GM19238 (cell line): ENCODE measurements around the gene SYNJ2.

ENCODE experiments used
- DNase-seq: peaks from one replicate; pipeline ENCODE4 v3.0.0; 2011; ENCODE audit warnings: low spot score; ENCODE audit not compliant: insufficient read length

Gene SYNJ2

DNA sequence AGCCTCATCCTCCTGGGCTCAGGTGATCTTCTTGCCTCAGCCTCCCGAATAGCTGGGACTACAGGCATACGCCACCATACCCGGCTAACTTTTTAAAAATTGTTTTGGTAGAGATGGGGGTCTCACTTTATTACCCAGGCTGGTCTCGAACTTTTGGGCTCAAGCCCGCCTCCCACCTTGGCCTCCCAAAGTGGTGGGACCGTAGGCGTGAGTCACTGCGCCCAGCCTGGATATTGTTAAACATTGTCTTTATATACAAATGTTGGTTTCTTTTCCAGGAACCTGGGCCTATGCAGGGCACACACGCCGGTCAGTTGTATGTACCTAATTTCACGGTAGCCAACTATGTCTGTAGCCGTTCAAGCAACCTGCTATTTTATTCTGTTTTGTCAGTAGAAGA is 60.1 kb downstream of the SYNJ2 start:
- no peak for DNase-seq

DNA sequence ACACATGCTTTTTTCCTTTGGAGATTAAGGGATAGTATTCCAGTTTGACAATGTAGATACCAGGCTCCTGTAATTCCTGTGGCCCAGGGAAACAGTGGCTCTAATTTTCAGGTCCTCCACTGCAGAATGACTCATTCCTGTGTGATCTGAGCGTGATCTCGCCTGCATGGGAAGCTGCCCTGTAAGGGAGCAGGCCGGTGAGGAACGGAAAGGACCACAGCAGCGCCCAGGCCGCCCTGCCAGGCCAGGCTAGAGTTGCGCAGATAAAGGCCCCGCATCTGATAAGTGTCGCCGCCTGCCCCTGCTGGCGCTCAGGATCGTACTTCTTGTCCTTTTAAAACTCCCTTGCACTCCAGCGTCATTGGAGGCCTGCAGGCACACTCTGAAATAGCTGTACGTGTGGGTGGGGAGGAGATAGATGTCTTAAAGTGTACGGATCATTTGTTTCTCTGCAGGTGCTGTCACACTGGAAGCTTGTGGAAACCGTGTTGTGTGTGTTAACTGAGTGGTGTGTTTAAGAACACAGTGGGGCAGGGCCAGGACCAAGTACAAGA is 60.7 kb downstream of the SYNJ2 start:
- no peak for DNase-seq

DNA sequence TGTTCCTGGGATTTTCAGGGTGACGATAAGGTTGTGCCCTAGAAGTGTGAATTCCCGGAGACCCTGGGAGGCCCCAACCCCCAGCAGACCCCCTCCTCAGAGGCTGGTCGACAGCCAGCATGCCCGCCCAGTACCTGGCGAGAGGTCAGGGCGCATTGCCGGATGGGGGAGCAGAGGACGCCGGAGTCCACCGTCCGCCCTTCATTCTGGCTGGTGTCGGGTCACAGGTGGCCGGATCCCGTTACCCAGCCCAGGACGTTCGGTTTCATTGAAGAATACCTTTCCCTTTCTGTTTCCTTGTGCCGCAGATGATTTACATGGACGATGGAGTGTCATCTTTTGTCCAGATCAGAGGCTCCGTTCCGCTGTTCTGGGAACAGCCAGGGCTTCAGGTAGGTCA is 61.3 kb downstream of the SYNJ2 start:
- DNase-seq = no peak

DNA sequence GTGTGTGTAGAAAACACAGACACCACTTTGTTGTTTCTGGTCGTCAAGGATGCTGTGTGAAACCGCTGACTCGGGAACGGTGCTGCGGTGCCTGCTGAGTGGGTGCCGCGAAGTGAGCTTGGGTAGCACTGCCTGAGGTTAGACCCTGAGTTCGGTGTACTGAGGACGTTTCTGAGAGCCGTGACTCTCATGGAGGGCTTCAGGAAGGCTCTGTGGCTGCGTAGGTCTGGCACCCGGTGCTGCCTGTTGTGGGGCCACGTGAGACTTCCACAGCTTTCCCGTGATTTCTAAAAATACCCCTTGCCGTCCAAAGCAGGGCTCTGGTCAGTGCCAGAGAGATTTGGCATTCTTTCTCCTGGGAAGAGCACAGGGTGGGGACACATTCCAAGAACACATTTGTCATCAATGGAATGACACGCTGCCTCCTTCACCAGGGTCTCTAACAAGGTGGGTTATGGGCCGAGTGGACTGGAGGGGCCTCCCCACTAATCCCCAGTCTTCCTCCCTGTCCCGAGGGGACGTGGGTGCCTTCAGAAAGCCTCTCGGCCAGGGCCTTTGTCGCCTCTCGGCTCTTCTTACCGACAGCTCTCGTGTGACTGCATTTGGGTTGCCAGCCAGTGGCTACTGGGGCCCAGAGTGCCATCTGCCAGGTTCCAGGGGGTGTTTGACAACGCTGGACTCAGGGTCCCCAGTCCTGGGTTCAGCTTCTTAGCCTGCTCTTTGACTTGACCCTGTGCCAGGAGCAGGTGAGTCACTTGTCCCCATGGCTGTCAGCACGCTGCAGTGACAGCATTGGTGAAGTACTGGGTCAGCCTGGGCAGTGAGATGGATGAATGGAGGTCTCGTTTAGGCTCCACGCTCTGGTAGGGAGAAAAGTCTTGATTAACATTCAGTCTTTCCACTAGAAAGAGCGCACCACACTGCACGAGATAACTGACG is 62.2 kb downstream of the SYNJ2 start:
- no peak for DNase-seq

DNA sequence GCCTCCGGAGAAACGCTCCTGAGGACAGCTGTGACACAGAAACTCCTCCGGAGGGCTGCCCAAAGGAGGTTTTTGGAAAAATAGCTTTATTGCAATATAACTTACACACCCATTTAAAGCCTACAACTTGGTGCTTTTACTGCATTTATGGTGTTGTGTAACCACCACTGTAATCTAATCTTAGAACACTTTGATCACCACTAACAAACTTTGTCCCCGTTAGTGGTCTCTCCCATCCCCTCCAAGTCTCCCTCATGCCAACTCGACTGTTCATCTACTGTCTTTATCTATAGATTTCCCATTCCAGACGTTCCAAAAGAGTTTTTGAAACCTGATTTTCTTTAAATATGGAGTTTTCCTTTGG is 62.8 kb downstream of the SYNJ2 start:
- DNase-seq = no peak

DNA sequence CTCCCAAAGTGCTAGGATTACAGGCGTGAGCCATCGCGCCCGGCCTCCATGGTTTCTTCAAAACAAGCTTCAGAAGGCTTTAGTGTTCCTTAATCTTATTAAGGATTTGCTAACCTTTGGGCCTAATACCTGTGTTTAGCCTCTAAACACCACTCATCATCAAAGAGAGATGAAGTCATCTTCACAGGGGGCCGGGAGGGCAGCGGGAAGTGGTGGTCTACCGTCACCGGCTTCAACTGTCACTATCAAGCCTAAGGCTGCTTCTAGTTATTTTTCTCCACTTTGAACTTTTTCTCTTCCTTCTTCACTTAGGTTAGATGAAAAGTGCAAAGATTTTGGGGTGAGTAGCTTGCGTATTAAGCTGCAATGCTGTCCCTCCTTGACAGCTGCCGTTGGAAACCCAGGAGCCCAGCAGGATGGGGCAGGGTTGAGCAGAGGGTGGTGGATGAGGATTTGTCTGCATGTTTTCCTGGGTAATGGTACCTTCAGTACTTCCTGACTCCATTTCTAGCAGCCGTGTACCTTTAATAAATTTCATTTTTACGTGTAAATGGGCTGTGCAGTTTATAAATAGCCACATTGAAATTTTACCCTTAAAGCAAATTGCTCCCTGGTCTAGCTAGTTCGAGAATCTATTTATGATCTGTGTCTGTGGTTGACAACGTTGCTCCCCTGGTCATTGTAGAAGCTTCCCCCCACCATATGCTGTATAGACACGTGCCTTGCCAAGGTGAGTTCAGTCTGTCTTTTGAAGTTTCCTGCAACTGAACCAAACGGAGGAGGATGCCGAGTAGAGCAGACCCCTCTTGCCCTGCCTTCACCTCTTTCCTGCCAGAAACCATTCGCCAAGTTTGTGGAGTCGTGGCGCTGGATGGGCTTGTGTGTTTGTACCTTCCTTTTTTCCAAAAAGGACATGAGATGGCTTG is 64.8 kb downstream of the SYNJ2 start:
- no peak for DNase-seq

DNA sequence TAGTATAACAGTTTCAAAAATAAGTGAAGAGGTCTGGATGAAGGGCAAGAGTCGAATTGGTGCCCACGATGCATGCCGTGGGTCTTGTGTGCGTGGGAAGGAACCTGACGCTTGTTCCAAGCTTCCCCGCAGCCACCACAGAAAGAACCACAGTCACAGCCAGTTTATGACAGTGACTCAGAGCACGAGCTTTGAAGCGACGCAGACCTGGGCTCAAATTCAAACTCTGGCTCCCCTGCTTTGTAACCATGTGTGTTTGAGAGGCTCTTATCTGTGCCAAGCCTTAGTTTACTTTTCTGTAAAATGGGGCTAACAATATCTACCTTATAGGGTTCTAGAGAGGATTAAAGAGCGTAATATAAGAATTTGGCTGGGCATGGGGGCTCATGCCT is 65.5 kb downstream of the SYNJ2 start:
- DNase-seq = no peak

DNA sequence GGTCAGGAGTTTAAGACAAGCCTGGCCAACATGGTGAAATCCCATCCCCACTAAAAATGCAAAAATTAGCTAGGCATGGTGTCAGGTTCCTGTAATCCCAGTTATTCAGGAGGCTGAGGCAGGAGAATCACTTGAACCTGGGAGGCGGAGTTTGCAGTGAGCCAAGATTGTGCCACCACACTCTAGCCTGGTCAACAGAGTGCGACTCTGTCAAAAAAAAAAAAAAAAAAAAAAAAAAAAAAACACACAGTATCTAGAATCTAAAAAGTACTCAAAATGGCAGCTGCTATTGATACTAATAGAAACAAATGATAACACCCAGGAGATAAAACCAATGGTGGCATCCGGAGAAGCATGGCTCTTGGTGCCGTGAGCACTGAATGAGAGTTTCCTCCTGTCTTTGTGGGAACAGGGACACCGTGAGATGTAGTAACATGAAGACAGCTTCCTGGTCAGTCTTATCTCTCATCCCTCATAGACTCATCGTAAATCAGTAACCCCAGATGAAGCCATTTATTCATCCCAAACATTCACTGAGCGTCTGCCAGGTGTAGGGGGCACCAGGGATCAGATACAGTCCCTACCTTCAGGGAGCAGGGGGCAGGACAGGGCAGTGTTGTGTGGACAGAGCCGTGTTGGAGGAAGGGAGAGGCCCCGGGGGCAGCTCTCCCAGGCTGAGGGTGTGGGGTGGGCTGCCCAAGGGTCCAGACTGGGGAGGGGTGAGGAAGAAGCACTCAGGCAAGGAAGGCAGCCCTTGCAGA is 66.1 kb downstream of the SYNJ2 start:
- no peak for DNase-seq

DNA sequence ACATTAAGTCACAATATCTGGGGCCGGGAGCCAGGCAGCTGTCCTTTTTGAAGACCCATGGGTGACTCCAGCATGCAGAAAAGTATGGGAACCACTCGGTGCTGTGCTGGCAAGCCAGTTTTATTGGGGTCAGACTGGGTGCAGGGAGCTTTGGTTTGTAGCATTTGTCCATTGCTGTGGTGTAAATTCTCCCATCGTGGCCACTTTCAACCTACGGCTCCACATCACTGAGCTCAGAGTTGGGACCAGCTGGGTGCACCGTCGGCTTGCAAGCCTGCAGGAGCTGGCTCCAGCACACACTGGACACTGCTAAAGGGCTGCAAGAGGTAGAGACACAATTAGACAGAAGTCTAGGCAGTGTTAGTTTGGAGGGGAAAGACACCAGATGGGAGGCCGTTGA is 66.9 kb downstream of the SYNJ2 start:
- no peak for DNase-seq

DNA sequence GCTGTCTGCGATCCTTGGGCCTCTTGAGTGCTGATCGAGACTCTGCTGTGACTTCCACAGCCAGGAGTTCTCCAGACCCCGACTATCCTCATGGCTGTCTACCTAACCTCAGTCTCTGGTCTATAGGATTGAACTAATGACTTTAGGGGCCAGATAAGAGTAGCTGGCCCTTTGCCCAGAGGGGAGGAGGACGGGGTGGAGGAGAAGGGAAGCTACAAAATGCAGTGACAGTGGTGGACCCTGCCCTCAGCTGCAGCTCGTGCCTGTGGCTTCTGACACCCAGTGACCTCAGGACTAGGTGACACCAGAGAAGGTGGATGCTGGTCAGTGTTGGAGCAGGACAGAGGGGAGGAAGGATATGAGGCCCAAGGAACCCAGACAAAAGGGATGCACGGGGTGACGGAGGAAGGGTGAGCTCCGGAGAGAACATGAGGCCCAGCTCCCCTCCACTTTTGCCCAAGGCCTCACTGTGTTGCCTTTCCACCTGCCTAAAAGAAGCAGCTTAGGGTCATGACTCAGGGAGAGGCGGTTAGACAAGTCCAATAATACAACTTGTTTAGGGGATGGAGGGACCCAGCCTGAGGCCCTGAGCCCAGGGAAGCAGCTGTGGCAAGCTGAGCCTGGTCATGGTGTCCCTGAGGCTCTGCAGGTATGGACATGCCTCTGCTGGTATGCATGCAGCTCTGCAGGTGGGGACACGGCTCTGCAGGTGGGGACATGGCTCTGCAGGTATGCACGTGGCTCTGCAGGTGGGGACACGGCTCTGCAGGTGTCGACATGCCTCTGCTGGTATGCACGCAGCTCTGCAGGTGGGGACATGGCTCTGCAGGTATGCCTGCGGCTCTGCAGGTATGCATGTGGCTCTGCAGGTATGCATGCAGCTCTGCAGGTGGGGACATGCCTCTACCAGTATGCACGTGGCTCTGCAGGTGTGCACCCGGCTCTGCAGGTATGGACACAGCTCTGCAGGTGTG is 67.7 kb downstream of the SYNJ2 start:
- no peak for DNase-seq

DNA sequence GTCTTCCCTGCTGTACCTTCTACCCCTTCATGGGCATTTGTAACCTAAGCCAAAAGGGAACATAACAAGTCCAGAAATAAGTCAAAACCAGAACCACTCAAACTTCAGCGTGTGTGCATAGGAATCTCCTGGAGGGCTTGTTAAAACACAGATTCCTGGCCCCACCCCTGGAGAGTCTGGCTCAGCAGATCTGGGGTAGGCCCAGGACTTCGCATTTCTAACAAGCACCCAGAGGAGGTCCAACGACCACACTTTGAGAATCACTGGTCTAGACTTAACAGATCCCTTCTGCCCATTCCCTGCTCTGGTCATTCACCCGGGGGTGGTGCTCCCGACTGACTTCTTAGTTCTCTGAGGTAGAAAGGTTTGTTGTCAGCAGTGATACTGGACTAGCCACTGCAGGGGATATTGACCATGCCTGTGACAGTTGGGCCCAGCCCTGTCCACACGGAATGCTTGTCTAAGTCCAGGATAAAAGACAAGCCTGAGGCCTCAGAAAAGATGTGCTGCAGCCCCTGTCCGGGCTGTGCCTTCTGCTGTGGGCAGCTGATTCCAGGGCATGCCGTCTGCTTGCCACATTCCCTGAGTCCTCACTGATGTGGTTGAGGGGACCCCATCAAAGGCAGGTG is 68.6 kb downstream of the SYNJ2 start:
- DNase-seq = no peak

DNA sequence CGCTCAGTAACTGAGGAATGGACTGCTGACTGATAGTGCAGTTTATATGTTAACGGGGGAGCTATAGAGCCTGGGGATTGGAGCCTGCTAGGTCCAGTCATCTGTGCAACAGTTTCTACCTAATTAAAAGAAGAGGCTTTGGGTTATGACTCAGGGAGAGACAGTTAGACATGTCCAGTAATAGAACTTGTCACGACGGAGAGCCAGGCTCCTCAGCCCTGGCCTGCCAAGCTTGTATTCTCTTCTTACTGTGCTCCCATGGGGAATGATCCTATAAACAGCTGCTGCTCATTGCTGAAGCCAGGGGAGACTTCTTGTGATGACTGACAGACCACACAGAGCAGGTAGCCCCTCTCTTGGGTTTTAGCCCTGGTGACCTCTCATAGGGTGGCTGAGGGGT is 69.3 kb downstream of the SYNJ2 start:
- DNase-seq = no peak

DNA sequence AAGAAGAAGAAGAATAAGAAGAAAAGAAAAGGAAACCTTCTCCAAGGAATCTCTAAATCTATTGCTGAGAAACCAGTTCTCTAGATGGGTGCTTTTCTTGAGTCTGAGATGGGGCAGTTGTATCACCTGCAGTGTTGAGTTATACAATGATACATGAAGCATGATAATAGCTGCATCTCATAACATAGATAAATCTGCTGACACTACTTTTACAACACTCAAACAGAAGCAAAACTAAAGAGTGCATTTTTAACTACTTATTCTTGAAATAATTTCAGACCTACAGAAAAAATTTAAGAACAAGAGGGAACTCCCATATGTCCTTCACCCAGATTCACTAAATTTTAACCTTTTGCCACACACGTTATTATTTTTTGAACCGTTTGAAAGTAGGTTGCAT is 70.3 kb downstream of the SYNJ2 start:
- DNase-seq = no peak

DNA sequence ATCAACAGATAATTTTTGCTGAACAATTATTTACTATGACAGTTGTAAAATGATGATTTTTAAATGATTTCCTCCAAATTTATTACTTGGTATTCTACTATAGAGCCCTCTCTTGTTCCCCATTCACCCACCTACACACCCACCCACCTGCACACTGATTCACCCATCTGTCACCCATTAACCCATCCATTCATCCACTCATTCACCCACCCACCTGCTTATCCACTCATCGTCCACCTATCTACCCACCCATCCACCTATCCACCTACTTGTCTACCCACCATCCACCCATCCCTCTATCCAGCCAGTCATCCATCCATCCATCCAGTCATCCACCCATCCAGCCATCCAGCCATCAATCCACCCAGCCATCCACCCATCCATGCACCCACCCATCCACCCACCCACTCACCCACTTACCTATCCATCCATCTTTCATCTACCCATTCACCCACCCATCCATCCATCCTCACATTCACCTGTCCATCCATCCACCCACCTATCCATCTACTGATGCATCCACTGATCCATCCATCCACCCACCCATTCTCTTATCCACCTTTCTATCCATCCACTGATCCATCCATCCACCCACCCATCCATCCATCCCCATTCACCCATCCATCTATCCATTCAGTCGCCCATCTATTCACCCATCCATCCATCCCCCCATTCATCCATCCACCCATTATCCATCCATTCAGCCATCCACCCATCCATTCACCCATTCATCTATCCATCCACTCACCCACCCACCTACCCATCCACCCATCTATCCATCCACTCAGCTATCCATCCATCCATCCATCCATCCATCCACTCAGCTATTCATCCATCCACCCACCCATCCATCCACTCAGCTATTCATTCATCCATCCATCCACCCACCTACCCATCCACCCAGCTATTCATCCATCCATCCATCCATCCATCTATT is 72.0 kb downstream of the SYNJ2 start:
- no peak for DNase-seq

DNA sequence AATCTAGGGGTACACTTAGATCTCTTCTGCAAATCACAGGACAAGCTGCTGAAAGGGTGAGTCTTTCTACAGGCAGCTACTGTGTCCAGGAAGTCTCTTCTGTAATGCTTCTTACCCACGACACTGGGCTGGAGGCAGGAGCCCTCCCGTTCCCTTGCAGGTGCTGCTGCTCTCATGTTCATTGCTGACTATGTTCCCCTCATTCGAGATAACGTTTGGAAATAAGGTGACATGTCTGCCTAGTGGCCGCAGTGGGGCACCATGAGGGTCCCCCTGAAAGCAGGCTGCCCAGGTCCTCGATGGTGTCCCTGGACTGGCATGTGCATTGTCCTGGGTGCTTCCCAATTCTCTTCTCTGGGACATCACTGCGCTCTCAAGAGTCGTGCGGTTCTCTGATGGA is 74.7 kb downstream of the SYNJ2 start:
- no peak for DNase-seq

DNA sequence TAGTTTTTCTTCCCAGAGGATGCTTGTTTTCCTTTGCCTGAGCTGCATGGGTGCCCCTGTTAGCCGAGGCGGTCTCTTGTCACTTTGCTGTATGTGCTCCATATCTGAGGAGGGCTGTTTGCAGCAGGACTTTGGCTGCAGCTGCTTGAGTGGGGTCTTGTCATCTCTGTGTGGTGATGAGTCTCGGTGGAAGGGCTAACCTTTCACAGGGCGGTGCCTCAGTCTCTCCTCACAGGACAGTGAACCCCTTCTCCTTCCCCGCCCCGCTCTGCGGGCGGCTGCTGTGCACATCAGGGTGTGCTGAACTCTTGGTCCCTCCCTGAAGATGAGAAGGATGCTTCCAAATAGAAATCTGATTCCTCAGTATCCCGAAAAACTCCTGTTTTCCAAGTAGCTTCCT is 75.1 kb downstream of the SYNJ2 start:
- DNase-seq = no peak

DNA sequence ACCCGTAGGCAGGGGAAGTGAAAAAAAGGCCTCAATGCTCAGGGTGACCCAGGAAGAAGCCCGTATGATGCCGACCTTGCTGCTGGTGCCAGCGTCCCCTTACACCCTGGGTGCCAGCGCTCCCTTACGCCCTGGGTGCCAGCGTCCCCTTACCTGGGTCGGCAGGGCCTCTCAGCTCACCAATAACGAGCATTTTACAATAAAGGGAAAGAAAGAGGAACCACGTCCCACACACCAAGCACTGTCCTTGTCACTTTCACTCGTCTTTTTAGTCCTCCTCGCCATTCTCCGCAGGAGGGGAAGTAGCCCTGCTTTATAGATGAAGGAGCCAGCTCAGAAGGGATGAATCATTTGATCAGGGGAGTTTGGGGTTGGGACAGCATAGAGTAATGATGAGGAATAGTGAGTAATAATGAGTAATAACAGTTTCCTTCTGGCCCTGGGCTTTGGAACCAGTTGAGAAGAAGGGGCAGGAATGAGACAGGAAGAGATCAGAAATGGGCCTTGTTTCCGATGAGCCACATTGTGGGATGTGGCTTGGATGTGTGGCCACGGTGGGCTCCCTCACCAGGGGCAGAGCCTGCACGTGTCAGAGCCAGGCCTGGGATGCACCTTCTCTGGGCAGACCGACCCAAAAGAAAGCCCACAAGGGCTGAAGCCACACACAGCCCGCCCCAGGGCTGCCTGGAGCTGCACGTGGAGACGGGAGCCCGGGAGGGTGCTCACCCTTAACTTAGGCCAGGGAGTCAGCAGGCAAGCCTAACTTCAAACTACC is 75.7 kb downstream of the SYNJ2 start:
- DNase-seq = no peak

DNA sequence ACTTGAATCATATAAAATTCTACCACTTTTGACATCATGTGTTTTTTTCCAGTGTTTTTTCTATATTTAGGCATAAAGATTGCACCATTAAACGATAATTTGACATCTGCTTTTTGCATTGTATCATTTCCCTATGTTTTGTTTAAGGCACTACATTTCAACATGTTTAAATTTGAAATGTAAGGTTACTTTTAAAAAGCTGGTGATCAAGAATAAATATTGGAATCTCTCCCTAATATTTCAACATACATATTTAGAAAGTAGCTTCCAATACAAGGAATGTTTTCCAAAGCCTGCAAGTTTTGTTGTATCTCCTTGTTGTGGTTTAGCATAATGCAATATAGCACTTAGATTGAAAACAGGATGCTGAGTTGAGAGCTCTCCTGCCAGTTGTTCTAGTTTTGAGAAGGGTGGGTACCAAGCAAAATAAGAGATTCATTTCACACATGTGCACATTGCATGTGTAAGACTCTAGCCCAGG is 76.5 kb downstream of the SYNJ2 start:
- DNase-seq = no peak
